Posterior vena cava (tissue), 2 donors: ENCODE measurements around the gene TMEM178A. TPM values are rescaled to one million over a fixed set of nuclear protein-coding genes. Genes with fewer than 3 reads are reported as not detected.
"Not testable (repeated sequence)": the region's sequence is repeated elsewhere in the genome, so short reads cannot be mapped to it uniquely, and the experiment has no call there.

Source experiments
- DNase-seq: peaks from one replicate; pipeline ENCODE4 v3.0.0-alpha.2; 2020; ENCODE audit warnings: low spot score
- intact Hi-C, 2 donors: fragments of 100-400 bp; cut with DNase I; formaldehyde crosslinking; loops; one replicate each; pipeline versions ENCODE4 v1.14.1 to v1.14.2; 2022 to 2023
- total RNA-seq, 2 donors: library from RNA; stranded (reverse); fragmentation: NEBNext Ultra II Directional; extraction: Animal tissue kit (Norgen Biotek cat#: 25700); gene quantifications; one replicate each; pipeline ENCODE4 v1.2.1, GENCODE V29; 2021
- donor health status: DM: yes; HTN: yes; CAD: no.
- donor health status: DM: yes; HTN: yes; CAD: no.

Gene TMEM178A
- total RNA-seq, 2 donors from 2014 or later: 0.69 to 1.0 TPM

GRCh38 chr2:39703181-39703872 is 37.6 kb downstream of the TMEM178A start:
- intact Hi-C loops: no loop called here

GRCh38 chr2:39704540-39704939 is 38.8 kb downstream of the TMEM178A start:
- intact Hi-C loops: no loop called here
- DNase-seq: no peak

More at GRCh38 chr2:39703181-39703872, 37.6 kb downstream of the TMEM178A start:
- no peak for DNase-seq

- intact Hi-C loops: no loop called here
- no peak for DNase-seq
Observed at GRCh38 chr2:39705638-39706037, 39.9 kb downstream of the TMEM178A start.

GRCh38 chr2:39706312-39706711 is 40.6 kb downstream of the TMEM178A start:
- no peak for DNase-seq
- intact Hi-C loops: no loop called here

- DNase-seq: no peak
- intact Hi-C loops: no loop called here
Observed at GRCh38 chr2:39706945-39707344, 41.2 kb downstream of the TMEM178A start.

- intact Hi-C loops: no loop called here
- DNase-seq: no peak
Observed at GRCh38 chr2:39708003-39708402, 42.3 kb downstream of the TMEM178A start.

GRCh38 chr2:39710807-39711206 is 45.1 kb downstream of the TMEM178A start:
- intact Hi-C loops: no loop called here
- DNase-seq: no peak

GRCh38 chr2:39712953-39713352 is 47.2 kb downstream of the TMEM178A start:
- DNase-seq: no peak
- intact Hi-C loops: no loop called here

GRCh38 chr2:39715095-39715494 is 49.4 kb downstream of the TMEM178A start:
- no peak for DNase-seq
- intact Hi-C loops: no loop called here

GRCh38 chr2:39715822-39716221 is 50.1 kb downstream of the TMEM178A start:
- intact Hi-C loops: no loop called here
- DNase-seq: no peak

- intact Hi-C loops: no loop called here
- DNase-seq: no peak
Observed at GRCh38 chr2:39717067-39717466, 51.4 kb downstream of the TMEM178A start.

- intact Hi-C loops: no loop called here
Observed at GRCh38 chr2:39718483-39718882, 52.8 kb downstream of the TMEM178A start.

GRCh38 chr2:39719317-39719716 is 53.6 kb downstream of the TMEM178A start:
- intact Hi-C loops: no loop called here
- DNase-seq: no peak

More at GRCh38 chr2:39718483-39718882, 52.8 kb downstream of the TMEM178A start:
- no peak for DNase-seq

GRCh38 chr2:39720970-39721369 is 55.3 kb downstream of the TMEM178A start:
- no peak for DNase-seq
- intact Hi-C loops: loop anchor here in 1 of 2 donors (10.0 kb wide), 1 partner anchor 134 kb away; no protein-coding TSS in a partner anchor

- intact Hi-C loops: loop anchor here in 1 of 2 donors (10.0 kb wide), 1 partner anchor 131 kb away; no protein-coding TSS in a partner anchor
- DNase-seq: no peak
Observed at GRCh38 chr2:39723497-39723896, 57.8 kb downstream of the TMEM178A start.

- intact Hi-C loops: loop anchor here in 1 of 2 donors (10.0 kb wide), 1 partner anchor 131 kb away; no protein-coding TSS in a partner anchor
- DNase-seq: no peak
Observed at GRCh38 chr2:39723946-39724827, 58.5 kb downstream of the TMEM178A start.

GRCh38 chr2:39724828-39725144 is 59.1 kb downstream of the TMEM178A start:
- intact Hi-C loops: loop anchor here in 1 of 2 donors (10.0 kb wide), 1 partner anchor 130 kb away; no protein-coding TSS in a partner anchor
- no peak for DNase-seq

- DNase-seq: no peak
- intact Hi-C loops: loop anchor here in 1 of 2 donors (10.0 kb wide), 1 partner anchor 129 kb away; no protein-coding TSS in a partner anchor
Observed at GRCh38 chr2:39725401-39725800, 59.7 kb downstream of the TMEM178A start.

- DNase-seq: not testable (repeated sequence)
- intact Hi-C loops: loop anchor here in 1 of 2 donors (10.0 kb wide), 1 partner anchor 127 kb away; no protein-coding TSS in a partner anchor
Observed at GRCh38 chr2:39728085-39728484, 62.4 kb downstream of the TMEM178A start.

GRCh38 chr2:39728941-39729351 is 63.2 kb downstream of the TMEM178A start:
- DNase-seq: no peak
- intact Hi-C loops: loop anchor here in 1 of 2 donors (10.0 kb wide), 1 partner anchor 126 kb away; no protein-coding TSS in a partner anchor
